ENCODE data around the gene GIMAP8. TPM values are rescaled to one million over a fixed set of nuclear protein-coding genes. Genes with fewer than 3 reads are reported as not detected.
A peak's percentile ranks its signal among the peaks of the same experiment; 100 is the strongest.

Gene GIMAP8
- total RNA-seq, 1 donor: not detected

DNA sequence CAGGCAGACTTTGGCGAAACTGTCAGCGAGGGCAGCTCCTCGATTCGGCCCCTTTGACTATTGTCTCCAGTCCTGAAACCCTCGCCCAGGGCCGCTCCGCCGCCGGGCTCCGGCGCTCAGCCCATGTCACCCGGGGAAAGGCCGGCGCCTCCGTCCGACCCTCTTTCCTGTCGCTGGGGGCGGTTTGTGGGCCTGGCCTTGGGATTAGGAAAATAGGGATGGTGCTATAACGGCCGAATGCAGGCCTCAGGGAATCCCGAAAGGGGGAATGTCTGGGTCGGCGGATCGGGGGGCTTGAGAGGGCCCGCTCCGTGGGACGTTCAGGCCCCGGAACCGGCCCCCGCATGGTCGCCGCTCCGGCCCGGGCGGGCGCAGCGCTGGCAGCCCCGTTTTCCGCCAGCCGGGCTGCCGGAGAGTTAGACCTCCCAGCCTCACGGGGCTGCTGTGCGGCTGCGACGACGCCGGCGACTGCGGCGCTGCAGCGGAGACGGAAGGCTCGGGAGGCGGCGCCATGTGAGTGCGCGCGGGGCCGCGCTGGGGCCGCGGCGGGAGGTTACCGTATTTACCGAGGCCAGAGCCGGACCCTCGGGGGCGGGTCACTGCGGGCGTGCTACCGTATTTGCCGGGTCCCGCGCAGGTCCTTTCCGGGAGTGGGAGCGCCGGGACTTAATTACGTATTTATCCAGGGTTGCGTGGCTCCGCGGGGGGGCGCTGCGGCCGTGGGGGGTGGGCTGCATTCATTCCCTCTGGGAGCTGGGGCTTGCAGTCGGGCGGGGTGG, 45.4 kb upstream of the GIMAP8 start:
- Histone ChIP-seq H3K36me3 (ENCODE audit: insufficient read depth, low read length) (no peaks in the 10 kb centered on the region), H3K4me1 (ENCODE audit: insufficient read depth, low read length) (peaks cover 23% of the 10 kb centered on the region), H3K9me3 (ENCODE audit: low read depth, low read length) (no peaks in the 10 kb centered on the region), H3K79me2 (ENCODE audit: insufficient read depth, low read length) (no peaks in the 10 kb centered on the region), H3K4me3 (ENCODE audit: insufficient read depth, low read length) (peak overlapping the region; percentile 86), H2AFZ (ENCODE audit: low read length) (peak overlapping the region; percentile 95), H3K27me3 (ENCODE audit: insufficient read depth, low read length) (no peaks in the 10 kb centered on the region), H3K4me2 (ENCODE audit: insufficient read depth, low read length) (peak overlapping the region; percentile 67), H4K20me1 (ENCODE audit: insufficient read depth, low read length) (no peaks in the 10 kb centered on the region), H3K27ac (ENCODE audit: low read depth, low read length) (peak overlapping the region; percentile 69)
- TF ChIP-seq, protein P1, sequence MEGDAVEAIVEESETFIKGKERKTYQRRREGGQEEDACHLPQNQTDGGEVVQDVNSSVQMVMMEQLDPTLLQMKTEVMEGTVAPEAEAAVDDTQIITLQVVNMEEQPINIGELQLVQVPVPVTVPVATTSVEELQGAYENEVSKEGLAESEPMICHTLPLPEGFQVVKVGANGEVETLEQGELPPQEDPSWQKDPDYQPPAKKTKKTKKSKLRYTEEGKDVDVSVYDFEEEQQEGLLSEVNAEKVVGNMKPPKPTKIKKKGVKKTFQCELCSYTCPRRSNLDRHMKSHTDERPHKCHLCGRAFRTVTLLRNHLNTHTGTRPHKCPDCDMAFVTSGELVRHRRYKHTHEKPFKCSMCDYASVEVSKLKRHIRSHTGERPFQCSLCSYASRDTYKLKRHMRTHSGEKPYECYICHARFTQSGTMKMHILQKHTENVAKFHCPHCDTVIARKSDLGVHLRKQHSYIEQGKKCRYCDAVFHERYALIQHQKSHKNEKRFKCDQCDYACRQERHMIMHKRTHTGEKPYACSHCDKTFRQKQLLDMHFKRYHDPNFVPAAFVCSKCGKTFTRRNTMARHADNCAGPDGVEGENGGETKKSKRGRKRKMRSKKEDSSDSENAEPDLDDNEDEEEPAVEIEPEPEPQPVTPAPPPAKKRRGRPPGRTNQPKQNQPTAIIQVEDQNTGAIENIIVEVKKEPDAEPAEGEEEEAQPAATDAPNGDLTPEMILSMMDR (IDR thresholded peaks at IDR 0.05; ENCODE audit: extremely low read depth, low read depth, low read length): no peak
- DNase-seq (ENCODE audit: insufficient read length, low spot score, missing footprints): peak; percentile 100

DNA sequence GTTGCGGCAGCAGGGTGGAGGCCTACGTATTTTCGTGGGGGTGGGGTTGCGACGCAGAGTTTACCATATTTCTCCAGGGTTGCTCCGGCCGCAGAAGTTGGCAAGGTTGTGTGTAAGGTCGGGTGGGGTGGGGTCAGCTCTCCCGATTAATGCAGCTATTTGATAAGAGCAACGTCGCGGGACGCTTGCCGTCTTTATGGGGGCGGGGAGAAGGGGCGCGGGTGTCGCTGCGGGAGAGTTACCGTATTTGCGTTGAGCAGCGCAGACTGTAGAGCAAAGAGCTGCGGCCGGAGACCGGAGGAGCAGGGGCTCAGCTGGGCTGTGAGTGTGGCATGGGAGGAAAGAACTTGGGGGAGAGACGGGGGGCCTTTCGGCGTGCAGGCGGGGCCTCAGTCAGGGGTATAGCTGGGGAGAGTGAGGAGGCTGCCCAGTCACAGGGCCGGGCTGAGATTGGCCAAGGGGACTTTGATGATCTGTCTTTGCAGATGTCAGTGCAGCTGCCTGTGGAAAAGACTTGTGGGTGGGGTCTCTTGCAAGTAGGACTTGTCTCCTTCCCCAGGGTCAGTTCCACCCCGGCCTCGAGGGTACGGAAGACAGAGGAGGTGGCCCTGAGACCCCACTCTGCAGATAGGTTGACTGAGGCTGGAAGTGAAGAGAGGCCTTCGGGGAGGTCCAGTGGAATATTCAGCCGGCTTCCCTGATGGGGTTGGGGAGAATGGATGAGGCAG, 44.7 kb upstream of the GIMAP8 start:
- DNase-seq (ENCODE audit: insufficient read length, low spot score, missing footprints): peak; percentile 94
- no peaks in the 10 kb centered on the region for H3K27me3 ChIP-seq (ENCODE audit: insufficient read depth, low read length)
- H4K20me1 ChIP-seq (ENCODE audit: insufficient read depth, low read length): no peaks in the 10 kb centered on the region
- TF ChIP-seq, protein P1 (IDR thresholded peaks at IDR 0.05; ENCODE audit: extremely low read depth, low read depth, low read length): no peak
- H3K4me3 ChIP-seq (ENCODE audit: insufficient read depth, low read length): peak overlapping the region; percentile 86
- no peaks in the 10 kb centered on the region for H3K9me3 ChIP-seq (ENCODE audit: low read depth, low read length)
- no peaks in the 10 kb centered on the region for H3K79me2 ChIP-seq (ENCODE audit: insufficient read depth, low read length)
- H3K4me2 ChIP-seq (ENCODE audit: insufficient read depth, low read length): peak overlapping the region; percentile 67
- H3K27ac ChIP-seq (ENCODE audit: low read depth, low read length): no peak overlapping the region
- H3K36me3 ChIP-seq (ENCODE audit: insufficient read depth, low read length): no peaks in the 10 kb centered on the region
- peak overlapping the region; percentile 92 for H2AFZ ChIP-seq (ENCODE audit: low read length)
- H3K4me1 ChIP-seq (ENCODE audit: insufficient read depth, low read length): peaks cover 17% of the 10 kb centered on the region

DNA sequence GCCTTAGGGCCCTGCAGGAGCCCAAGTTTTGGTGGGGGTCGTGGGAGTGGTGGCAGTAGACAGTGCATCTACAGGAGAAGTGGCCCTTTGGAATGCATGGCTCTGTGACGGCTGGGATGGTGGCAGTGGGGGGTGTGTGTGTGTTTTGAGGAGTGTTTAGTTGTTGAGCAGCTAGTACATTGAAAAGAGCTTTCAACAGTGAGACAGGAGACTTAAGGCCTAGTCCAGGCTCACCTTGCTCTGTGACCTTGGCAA, 44.2 kb upstream of the GIMAP8 start:
- no peaks in the 10 kb centered on the region for H3K9me3 ChIP-seq (ENCODE audit: low read depth, low read length)
- no peaks in the 10 kb centered on the region for H3K36me3 ChIP-seq (ENCODE audit: insufficient read depth, low read length)
- DNase-seq (ENCODE audit: insufficient read length, low spot score, missing footprints): no peak
- no peak overlapping the region for H3K27ac ChIP-seq (ENCODE audit: low read depth, low read length)
- peaks cover 17% of the 10 kb centered on the region for H3K4me1 ChIP-seq (ENCODE audit: insufficient read depth, low read length)
- H3K4me2 ChIP-seq (ENCODE audit: insufficient read depth, low read length): peak overlapping the region; percentile 67
- TF ChIP-seq, protein P1 (IDR thresholded peaks at IDR 0.05; ENCODE audit: extremely low read depth, low read depth, low read length): no peak
- no peaks in the 10 kb centered on the region for H3K27me3 ChIP-seq (ENCODE audit: insufficient read depth, low read length)
- H3K4me3 ChIP-seq (ENCODE audit: insufficient read depth, low read length): peak overlapping the region; percentile 86
- no peak overlapping the region for H2AFZ ChIP-seq (ENCODE audit: low read length)
- H3K79me2 ChIP-seq (ENCODE audit: insufficient read depth, low read length): no peaks in the 10 kb centered on the region
- H4K20me1 ChIP-seq (ENCODE audit: insufficient read depth, low read length): no peaks in the 10 kb centered on the region

All from osteoblast (primary cell).